Measurements from ENCODE around the gene AVEN.

DNA sequence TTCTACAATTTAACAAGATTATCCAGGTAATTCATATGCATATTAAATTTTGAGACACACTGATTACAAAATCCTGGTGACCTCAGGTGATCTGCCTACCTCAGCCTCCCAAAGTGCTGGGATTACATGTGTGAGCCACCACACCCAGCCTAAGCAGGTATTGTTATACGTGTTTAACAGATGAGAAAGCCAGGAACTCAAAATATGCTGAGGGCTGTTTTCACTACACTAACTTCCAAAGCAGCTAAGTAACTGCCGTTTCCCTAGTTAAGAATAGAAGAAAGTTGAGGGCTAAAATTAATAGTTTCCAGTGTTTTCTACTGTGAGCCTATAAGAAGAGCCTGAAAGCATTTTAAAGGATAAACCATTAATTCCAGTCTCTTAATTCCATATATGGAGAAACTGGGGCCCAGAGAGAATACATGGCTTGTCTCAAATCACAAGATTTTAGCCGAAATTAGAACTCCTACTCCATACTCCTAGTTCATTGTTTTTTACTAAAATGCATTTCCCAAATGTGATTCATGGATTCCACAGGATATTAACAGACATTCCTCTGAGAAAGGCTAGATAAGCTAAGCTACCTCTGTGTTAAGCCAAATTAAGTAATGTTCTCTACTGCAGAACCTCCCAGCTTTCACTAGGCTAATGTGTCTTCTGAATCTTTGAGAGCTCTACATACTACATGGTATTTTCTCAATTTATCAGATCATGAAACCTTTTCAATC, 17.0 kb upstream of the AVEN start:
- TF ChIP-seq EZH2 (IDR thresholded peaks at IDR 0.05; ENCODE audit: insufficient read depth, poor library complexity, severe bottlenecking), result no peak
- TF ChIP-seq EZH2phosphoT487 (IDR thresholded peaks at IDR 0.05; ENCODE audit: insufficient read depth, low read depth), result no peak

Data from GM23248 (cell line).